HG03342 (cell line): Measurements from ENCODE around the gene SLC25A39.
"Not testable (repeated sequence)": the region's sequence is repeated elsewhere in the genome, so short reads cannot be mapped to it uniquely, and the experiment has no call there.

Experiments
- ATAC-seq: cut with Tn5 transposase; IDR thresholded peaks from one replicate; pipeline ENCODE4 v1.9.1; 2021; ENCODE audit warnings: mild to moderate bottlenecking, moderate library complexity; ENCODE audit not compliant: unreplicated experiment

Gene SLC25A39

GRCh38 chr17:44354582-44355561, 30.2 kb upstream of the SLC25A39 start:
- no peak for ATAC-seq

DNA sequence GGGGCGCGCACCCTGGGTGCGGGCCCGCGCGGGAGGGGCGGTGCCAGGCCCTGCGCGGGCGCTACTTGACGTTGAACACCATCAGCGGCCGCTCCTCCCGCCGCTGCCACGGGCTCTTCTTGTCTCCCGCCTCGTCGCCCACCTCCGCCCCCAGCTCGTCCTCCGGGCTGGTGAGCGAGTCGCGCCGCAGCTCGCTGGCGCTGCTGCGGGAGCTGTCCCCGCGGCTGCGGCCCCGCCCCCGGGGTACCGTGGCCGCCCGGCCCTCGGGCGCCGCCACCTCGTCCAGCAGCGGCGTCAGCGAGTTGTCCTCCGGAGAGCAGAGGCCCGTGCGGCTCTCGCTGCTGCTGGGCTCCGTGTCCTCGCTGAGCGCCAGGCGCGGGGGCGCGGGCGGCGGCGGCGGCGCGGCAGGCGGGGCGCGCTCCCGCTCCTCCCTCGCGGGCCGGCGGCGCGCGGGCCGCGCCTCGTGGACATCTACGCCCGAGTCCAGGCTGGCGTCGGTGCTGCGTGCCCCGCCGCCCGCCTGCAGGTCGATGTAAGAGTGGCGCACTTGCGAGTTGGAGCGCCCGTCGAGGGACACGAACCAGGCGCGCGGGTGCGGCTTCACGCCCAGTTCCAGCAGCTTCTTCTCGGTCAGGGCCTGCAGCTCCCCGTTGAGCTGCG, 29.2 kb upstream of the SLC25A39 start:
- ATAC-seq: no peak

DNA sequence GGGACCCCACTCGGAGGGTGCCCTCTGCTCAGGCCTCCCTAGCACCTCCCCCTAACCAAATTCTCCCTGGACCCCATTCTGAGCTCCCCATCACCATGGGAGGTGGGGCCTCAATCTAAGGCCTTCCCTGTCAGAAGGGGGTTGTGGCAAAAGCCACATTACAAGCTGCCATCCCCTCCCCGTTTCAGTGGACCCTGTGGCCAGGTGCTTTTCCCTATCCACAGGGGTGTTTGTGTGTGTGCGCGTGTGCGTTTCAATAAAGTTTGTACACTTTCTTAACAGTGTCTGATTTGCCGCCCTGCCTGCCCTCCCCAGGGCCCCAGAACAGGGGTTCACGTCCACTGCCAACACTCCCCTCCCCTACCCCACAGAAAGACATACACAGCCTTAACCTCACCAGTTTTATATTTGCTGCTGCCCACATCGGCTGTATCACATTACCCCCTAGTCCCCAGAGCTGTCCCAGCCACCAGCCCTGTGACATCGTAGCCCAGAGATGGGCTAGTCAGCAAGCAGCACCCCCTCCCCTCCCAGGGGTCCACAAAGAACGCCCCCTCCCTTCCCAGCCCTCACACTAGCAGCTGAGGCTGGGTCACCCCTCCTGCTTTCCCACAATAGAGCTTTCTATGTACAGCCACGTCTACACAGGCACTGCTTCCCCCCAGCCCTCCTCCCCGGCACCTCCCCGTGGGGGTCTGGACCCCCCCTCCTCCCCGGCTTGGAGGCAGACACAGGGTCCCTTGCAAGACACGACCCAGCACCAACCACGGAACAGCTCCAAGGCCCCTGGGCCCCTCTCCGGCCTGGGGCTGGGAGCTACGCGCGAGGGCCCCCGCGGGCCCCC, 28.4 kb upstream of the SLC25A39 start:
- ATAC-seq: no peak

DNA sequence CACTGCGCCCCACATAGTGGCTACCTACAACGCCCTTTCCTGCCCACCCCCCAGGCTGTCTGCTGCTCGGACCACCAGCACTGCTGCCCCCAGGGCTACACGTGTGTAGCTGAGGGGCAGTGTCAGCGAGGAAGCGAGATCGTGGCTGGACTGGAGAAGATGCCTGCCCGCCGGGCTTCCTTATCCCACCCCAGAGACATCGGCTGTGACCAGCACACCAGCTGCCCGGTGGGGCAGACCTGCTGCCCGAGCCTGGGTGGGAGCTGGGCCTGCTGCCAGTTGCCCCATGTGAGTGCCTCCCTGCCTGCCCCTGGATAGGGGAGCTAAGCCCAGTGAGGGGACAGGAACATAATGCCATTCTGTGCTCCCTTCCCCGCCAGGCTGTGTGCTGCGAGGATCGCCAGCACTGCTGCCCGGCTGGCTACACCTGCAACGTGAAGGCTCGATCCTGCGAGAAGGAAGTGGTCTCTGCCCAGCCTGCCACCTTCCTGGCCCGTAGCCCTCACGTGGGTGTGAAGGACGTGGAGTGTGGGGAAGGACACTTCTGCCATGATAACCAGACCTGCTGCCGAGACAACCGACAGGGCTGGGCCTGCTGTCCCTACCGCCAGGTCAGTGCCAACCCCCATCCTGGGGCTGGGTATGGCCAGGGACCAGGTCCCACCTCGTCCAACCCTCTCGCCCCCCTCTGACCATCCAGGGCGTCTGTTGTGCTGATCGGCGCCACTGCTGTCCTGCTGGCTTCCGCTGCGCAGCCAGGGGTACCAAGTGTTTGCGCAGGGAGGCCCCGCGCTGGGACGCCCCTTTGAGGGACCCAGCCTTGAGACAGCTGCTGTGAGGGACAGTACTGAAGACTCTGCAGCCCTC, 27.6 kb upstream of the SLC25A39 start:
- ATAC-seq: no peak

DNA sequence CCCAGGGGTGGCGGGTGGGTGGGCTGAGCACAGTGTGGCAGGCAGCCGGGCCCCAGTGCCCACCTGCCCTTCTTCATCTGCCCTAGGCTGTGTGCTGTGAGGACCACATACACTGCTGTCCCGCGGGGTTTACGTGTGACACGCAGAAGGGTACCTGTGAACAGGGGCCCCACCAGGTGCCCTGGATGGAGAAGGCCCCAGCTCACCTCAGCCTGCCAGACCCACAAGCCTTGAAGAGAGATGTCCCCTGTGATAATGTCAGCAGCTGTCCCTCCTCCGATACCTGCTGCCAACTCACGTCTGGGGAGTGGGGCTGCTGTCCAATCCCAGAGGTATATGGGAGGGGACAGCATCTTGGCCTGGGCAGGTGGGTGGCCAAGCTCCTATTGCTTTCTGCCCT, 26.8 kb upstream of the SLC25A39 start:
- no peak for ATAC-seq

DNA sequence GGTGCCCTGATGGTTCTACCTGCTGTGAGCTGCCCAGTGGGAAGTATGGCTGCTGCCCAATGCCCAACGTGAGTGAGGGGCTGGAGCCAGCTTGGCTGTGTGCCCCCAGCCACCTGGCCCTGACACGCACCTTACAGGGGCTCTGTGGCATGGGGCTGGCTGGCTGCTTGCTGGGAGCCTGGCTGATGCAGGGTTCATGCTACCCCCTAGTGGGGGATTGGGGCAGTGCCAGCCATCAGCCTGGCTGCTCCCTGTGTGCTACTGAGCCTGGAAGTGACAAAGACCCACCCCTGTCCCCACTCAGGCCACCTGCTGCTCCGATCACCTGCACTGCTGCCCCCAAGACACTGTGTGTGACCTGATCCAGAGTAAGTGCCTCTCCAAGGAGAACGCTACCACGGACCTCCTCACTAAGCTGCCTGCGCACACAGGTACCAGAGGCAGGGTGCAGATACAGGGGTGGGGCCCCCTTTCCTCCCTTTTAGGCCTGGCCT, 26.2 kb upstream of the SLC25A39 start:
- no peak for ATAC-seq

- ATAC-seq: no peak
Measured at GRCh38 chr17:44349553-44350070, 25.0 kb upstream of the SLC25A39 start.

GRCh38 chr17:44348988-44349364, 24.4 kb upstream of the SLC25A39 start:
- no peak for ATAC-seq

DNA sequence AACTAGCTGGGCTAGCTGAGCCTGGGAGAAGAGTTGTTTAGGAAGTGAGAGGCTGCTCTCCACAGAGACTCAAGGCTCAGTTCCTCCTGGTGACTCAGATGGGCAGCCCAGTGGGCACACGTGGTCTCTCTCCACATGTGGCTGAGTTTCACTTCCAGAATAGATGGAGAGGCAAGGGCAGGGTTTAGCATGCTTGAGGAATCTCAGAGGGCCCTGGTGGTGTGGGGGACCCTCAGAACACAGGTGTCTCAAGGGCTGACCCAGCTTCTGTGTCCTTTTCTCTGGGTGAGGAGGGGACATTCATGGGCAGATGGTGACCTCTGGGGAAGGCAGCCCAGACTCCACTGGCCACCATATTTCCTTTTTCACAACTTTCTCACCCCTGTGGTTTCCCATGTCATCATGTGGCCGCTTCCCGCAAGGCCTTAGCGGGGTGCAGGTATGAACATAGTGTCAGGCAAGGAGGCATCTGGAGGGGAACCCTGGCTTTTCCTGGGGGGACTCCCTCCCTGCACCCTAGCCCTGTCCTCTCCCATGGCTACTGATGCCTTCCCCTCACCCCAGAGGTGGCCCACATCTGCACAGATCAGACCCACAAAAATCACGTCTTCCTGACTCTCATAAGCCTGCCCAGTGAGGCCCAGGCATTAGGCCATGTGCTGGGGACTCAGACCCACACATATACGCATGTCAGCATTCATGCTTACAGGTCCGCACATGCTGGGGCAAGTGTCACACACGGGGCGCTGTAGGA, 23.8 kb upstream of the SLC25A39 start:
- ATAC-seq: peak; percentile 39

GRCh38 chr17:44347206-44348055, 22.8 kb upstream of the SLC25A39 start:
- ATAC-seq: not testable (repeated sequence)

DNA sequence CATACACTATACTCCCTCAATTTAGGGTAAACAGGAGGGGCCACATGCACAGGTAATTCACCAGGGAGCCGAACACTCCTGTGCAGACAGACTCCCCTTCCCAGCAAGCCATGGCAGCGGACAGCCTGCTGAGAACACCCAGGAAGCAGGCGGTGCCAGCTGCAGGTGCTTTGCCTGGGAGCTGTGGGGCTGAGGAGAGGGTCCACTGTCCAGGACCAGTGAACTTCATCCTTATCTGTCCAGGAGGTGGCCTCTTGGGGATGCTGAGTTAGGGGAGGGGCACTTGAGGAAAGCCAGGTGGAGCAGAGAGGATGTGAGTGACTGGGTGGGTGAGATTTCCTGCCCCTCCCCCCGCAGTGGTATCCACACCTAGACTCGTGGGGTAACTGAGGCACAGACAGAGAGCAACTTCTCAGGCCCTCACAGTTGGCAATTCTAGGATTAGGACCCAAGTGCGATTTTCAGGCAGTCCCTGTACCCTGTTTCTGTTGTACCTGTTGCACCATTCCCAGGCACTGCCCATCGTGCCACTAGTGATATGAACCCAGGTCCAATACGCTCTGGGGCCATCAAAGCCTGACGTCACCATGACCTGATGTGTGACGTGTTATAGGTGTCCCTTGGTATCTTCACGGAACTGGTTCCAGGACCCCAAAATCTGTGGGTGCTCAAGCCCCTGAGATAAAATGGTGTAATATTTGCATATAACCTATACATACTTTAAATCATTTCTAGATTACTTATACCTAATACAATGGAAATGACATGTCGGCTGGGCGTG, 21.6 kb upstream of the SLC25A39 start:
- no peak for ATAC-seq

DNA sequence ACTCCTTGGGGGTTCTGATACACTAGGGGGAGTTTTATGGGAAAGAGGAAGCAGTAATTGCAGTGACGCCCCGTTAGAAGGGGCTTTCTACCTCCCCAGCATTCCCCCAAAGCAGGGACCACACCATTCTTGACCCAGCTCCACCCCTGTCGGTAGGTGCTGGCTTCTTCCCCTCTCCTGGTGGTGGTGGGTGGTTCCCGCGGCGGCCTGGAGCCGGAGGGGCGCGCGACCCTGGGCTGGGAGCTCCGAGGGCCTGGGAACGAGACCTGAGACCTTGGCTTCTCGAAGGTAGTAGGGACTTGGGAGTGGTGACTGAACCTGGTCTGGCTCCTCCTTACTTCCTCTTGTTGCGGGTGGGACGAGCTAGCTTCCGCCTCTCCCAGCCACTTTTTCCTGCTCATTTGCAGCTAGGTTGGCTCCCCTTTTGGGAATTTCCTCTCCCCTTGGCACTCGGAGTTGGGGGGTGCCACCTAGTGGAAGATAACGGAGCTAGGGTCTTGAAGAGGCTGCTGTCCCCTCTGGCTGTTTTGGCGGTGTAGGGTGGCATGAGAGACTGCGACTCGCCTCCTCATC, 20.9 kb upstream of the SLC25A39 start:
- no peak for ATAC-seq

GRCh38 chr17:44344939-44345453, 20.4 kb upstream of the SLC25A39 start, which contains the start of gene GRN:
GRN (plus strand) TSS chr17:44345302; CDS start chr17:44349165, 3,863 bp downstream.
- peak; percentile 57 for ATAC-seq

- no peak for ATAC-seq
Measured at GRCh38 chr17:44343510-44344209, 19.0 kb upstream of the SLC25A39 start.

DNA sequence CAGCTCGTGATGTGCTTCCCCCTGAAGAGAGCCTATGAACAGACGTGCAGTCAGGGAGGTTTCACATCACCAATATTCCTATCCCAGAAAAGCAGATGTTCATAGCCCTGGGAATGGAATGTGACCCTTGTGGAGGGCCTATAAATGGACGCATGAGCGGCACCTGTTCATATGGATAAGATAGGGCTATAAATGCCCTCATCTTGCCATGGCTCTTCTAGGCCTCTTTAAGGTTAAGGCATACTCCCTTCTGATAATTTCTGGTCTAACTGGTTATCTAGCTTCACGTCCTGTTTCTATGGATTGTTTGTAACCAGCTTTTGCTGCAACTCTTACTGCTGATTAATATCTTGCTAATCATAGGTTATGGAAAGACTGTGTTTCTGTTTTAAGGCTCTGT, 15.9 kb upstream of the SLC25A39 start:
- ATAC-seq: not testable (repeated sequence)

DNA sequence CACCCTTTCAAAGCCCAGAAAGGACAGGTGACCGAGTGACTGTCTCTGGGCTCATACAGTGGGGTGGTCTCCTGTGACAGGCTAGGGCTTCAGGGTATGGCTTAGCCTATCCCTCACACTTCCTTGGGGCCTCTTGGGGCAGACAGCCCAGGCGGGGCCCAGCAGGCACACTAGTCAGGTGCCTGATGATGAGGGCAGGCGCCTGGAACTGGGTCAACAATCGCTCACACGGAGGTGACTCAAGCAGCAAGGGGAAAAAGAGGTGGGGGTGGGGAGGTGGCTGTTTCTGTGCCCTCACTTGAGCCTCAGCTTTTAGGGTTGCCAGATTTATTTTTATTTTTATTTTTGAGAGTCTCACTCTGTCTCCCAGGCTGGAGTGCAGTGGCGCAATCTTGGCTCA, 14.1 kb upstream of the SLC25A39 start:
- no peak for ATAC-seq
